HG03558 (cell line): ENCODE measurements around the gene DDX54.

ENCODE experiments used
- ATAC-seq: cut with Tn5 transposase; IDR thresholded peaks from one replicate; pipeline ENCODE4 v1.9.1; 2021; ENCODE audit warnings: moderate number of reproducible peaks; ENCODE audit not compliant: unreplicated experiment; ENCODE audit errors: extremely low read depth

DDX54 gene

GRCh38 chr12:113164014-113164413, 21.3 kb downstream of the DDX54 start:
- ATAC-seq = no peak

GRCh38 chr12:113163030-113163360, 22.3 kb downstream of the DDX54 start:
- ATAC-seq = no peak

DNA sequence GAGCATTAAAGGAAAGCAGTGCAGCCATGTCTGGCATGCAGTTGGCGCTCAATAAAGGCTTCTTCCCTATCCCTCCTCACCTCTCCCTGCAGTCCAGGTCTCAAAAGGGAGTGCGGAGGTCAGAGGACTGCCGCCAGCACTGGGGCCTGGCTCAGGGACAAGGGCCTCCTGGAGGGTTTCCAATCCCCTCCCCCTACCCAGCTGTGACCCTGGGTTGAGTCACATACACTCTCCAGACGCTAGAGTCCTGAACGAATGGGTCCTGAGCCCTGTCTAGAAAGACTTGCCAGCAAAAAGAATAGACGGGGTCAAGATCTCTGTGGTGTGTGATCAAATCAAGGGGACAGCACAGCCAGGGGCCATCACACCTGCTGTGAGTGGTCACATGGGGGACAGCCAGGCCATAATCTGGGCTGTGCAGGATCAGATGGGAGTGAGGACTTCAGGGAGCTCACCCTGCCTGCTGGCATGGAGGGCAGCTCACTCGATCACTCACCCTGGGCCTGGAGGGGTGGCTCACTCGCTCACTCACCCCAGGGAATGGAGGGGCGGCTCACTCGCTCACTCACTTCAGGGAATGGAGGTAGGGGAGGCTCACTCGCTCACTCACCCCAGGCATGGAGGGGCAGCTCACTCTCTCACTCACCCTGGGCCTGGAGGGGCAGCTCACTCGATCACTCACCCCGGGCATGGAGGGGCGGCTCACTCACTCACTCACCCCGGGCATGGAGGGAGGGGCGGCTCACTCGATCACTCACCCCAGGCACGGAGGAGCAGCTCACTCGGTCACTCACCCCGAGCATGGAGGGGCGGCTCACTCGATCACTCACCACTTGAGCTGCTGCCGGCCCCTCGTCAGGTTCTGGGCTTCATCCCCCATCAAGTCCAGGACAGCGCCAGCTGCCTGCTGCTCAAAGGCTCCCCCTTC, 22.9 kb downstream of the DDX54 start:
- ATAC-seq = no peak

DNA sequence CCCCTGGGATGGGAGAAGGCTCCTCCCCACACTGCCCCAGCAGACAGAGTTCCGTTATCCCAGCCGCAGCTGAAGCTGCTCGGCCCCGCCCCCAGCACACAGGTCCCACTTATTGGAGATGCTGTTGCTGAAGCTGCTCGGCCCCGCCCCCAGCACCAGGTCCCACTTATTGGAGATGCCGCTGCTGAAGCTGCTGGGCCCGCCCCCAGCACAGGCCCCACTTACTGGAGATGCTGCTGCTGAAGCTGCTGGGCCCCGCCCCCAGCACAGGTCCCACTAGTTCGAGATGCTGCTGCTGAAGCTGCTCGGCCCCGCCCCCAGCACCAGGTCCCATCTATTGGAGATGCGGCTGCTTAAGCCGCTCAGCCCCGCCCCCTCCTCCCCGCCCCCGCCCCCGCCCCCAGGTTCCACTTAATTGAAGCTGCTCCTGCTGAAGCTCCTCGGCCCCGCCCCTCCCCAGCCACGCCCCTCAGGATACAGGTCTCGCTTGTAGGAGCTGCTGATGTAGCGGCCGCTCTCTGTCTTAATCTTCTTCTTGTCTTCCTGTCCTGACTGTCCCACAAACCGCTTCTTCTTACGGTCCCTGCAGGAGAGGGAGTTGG, 23.8 kb downstream of the DDX54 start:
- ATAC-seq = no peak

GRCh38 chr12:113159937-113160336, 25.3 kb downstream of the DDX54 start:
- ATAC-seq = no peak

- no peak for ATAC-seq
These were observed 26.7 kb downstream of the DDX54 start for GRCh38 chr12:113158439-113159203.

- ATAC-seq = no peak
These were observed 27.9 kb downstream of the DDX54 start for GRCh38 chr12:113157218-113157859.

DNA sequence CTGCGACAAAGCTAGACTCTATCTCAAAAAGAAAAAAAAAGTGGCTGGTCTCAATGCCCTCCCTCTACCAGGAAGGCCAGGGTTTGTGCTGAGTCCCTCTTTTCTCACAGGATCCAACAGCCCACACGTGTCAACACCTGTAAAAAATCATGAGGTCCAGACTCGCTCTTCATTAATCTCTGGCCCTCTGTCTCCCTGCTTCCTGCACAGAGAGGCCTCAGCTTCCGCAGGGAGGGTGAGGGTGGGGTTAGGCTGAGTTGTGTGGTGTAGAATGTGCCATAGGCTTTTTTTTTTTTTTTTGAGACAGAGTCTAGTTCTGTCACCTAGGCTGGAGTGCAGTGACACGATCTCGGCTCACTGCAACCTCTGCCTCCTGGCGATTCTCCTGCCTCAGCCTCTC, 29.6 kb downstream of the DDX54 start:
- no peak for ATAC-seq

DNA sequence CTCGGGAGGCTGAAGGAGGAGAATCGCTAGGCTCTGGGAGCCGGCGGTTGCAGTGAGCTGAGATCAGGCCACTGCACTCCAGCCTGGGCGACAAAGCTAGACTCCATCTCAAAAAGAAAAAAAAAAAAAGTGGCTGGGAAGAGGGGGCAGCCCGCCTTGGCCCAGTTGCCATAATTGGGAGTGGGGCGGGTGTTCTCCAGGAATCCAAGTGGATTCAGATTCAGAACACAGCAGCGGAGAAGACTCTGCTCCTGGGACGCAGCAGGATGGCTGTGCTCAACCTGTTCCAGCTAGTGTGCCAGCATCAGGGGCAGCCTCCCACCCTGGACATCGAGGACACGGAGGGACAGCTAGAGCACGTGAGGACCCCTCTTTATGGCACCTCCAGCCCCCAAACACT, 30.2 kb downstream of the DDX54 start:
- no peak for ATAC-seq

DNA sequence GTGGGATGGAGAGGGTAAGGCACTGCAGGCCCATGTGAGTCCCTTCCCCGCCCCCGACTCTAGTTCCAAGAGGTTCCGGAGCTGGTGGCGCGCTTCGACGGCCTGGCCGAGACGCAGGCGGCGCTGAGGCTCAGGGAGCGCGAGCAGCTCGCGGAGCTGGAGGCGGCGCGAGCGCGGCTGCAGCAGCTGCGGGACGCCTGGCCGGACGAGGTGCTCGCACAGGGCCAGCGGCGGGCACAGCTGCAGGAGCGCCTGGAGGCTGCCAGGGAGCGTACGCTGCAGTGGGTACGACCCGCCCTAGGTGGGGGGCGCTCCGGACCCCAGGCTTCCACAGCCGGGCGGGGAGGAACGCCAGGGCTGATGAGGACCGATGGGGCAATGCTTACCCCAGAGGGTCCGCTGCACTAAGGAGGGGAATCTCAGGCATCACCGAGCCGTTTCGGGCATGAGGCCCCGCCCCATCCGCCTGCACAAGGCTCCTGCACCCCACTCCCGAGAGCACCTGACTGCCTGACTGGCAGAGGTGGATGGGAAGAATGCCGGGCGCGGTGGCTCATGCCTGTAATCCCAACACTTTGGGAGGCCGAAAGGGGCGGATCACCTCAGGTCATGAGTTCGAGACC, 30.8 kb downstream of the DDX54 start:
- ATAC-seq = no peak

DNA sequence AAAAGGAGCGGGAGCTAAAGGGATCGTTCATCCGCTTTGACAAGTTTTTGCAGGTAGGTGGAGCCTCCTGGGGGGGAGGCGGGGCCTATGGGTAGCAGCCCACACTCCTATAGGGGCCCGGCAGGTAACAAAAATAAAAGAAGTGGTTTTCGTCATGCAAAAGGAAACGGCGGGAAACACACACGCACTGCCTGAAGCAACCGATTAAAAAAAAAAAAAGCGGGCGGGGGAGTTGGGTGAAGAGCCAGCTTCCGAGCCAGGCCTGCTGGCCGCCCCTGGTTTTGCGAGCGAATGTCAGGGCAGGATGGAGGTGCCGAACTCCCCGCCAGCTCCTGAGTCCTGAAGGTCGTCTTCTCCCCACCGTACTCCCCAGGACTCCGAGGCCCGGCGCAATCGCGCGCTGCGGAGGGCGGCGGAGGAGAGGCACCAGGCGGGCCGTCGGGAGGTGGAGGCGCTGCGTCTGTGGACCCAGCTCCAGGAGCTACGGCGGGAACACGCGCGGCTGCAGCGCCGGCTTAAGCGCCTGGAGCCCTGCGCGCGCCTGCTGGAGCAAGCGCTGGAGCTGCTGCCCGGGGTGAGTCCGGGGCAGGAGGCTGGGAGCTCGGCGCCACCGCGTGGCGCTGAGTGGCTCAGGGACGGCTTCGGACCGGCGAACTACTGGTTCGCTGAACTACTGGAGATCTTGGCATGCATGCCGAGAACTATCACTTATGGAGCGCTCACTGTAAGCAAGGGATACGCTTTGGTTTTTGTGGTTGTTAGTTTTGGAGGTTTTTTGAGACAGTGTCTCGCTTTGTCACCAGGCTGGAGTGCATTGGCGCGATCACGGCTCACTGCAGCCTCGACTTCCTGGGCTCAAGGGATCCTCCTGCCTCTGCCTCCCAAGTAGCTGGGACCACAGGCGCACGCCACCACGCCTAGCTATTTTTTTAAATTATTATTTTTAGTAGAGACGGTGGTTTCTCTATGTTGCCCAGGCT, 32.2 kb downstream of the DDX54 start:
- no peak for ATAC-seq

- ATAC-seq = no peak
These were observed 33.0 kb downstream of the DDX54 start for GRCh38 chr12:113152196-113152834.

DNA sequence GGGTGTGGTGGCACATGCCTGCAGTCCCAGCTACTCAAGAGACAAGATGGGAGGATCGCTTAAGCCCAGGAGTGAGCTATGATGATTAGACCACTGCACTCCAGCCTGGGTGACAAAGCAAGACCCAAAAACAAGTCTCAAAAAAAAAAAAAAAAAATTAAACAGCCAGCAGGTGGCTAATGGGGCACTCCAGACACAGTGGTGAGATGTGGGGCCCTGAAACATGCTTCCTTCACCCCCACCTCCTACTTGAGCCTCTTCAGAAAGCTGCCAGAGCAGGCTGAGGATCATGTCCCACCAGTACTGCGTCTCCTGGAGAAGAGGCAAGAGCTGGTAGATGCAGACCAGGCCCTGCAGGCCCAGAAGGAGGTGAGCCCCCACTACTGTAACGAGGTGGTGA, 33.6 kb downstream of the DDX54 start:
- no peak for ATAC-seq

GRCh38 chr12:113149361-113150150, 35.7 kb downstream of the DDX54 start, which contains the start of gene CFAP73:
TSS of gene CFAP73 (plus strand) at chr12:113149724. CDS start at chr12:113149858, 134 bp downstream.
- ATAC-seq = no peak

DNA sequence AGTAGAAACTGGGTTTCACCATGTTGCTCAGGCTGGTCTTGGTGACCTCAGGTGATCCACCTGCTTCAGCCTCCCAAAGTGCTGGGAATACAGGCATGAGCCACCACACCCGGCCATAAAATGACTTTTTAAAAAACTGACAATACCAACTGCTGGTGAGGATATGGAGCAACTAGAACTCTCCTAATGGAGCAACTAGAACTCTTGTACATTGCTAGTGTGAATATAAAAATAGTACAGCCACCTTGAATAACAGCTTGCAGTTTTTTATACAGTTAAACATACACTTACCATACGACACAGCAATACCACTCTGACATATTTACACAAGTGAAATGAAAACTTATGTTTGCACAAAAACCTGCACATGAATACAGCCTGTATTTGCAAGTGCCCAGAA, 38.3 kb downstream of the DDX54 start:
- ATAC-seq = no peak

- no peak for ATAC-seq
These were observed 39.3 kb downstream of the DDX54 start for GRCh38 chr12:113145720-113146551.

- no peak for ATAC-seq
These were observed 40.5 kb downstream of the DDX54 start for GRCh38 chr12:113144806-113145205.
